ENCODE results near the gene ASZ1.

Gene ASZ1

DNA sequence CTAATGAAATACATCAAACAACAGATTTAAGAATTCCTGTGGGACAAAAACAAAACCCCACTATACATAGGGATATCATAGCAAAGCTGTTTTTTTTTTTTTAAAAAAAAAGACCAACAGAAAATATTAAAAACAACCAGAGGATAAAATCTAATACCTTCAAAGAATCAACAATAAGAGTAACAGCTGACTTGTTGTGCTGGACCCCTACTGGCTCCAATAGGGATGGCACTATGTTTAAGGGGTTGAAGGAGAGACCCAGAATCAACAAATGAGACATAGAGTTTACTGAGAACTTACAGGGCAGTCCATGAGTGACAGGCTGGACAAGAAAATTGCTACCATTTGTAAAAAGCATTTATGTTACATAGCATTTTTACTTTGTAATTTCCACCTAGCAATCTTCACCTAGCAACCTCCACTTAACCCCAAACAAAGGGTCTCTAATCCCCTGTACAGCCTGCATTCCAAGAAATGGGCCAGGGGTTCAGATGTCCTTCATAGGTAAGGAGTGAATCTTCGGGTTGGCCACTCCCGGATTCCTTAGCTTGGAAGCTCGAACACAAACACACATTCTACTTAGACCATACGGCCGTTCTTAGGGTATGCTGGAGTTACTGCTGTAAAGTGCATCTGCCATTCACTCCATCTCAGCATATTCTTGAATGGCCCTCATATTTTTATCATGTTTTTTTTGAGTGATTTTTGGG is 25.8 kb downstream of the ASZ1 start:
- DNase-seq: no peak

DNA sequence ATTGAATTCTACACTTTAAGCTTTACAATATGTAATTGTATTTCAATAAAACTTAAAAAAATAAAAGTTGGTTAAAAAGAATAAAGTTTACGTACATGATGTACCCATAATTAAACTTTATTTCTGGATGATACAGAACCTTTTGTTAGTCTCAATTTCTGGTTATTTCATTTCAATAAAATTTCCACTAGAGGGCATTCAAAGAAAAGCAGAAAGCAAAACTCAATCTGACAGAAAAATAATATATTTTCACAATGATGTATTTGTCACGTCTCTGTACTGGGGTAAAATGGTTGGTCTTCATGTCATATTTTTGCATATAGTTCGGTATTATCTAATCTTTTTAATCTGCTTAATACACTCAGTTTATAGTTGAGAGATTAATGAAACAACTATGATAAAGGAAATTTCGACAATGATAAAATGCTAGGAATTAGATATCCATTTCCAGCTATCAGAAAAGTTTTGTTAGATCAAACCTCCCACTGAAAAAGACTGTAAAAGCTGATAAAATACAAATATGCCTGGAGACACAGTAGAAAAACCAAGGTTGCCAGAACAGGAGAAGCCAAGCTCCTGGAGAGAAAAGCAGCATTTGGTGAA is 27.4 kb downstream of the ASZ1 start:
- DNase-seq: no peak

DNA sequence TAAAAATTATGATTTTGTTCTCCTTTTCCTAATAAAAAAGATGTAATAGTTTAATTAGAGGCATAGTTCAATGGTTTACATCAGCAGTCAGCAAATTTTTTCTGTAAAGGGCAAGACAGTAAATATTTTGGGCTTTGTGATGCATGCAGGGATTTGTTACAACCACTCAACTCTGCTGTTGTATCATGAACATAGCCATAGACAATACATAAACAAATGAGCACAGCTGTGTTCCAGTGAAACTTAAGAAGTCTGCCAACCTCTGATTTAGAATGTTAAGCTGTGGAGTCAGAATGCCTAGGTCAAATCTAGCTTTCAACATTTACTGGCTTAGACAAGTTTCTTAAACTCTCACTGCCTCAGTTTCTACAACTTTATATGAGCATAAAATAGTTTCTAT is 31.6 kb downstream of the ASZ1 start:
- DNase-seq: no peak

DNA sequence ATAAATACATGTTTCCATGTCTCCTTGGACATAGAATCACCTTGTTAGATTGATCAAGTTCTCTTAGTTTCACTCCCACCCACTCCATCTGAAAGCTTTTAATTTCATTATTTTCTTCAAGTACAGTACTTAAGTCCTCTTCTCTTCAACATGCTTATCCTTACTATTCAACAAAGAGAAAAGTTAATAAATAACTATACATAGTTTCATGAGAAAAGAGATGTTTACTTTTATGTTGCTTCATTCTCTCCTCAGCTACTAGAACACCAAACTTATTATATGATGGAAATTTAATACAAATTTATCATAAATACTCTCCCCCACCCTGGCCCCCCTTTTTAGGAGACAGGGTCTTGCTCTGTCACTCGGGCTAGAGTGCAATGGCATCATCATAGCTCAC is 33.5 kb downstream of the ASZ1 start:
- no peak for DNase-seq

DNA sequence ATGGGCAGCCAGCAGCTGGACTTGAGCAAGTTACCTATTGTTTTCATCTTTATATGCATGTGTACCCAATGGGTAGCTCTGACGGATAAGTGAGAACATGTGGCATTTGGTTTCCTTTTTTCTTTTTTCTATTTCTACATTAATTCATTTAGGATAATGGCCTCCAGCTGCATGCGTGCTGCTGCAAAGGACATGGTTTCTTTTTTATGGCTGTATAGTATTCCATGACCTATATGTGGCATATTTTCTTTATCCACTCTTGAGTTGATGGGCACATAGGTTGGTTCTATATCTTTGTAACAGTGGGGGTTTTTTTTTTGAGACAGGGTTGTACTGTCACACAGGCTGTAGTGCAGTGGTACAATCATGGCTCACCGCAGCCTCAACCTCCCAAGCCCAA is 37.4 kb downstream of the ASZ1 start:
- no peak for DNase-seq

DNA sequence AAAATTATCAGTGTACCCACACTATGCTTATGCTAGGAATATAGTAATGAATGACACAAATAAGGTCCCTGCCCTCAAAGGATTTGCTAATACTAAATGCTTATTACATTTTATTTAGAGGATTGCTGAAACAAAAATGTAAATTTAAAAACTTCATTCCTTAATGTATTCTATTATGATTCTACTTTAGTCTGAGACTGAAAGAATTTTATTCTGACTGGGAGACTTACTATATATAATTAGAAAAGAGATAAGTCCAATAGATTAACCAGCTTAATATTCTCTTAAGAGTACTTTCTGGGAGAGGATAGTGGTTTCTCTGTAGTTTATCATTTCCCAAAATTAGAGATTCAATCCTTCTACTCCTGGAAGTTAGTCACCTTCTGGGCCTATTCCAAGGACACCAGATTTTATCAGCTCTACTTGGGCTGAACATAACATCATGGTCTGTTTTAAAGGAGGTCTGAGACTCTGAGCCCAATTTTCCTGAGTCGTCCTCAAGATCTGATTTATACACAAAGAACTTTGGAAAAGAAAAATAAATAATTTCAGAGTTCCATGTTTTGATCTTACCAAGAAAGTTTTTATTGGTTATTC is 41.1 kb downstream of the ASZ1 start:
- DNase-seq: no peak

DNA sequence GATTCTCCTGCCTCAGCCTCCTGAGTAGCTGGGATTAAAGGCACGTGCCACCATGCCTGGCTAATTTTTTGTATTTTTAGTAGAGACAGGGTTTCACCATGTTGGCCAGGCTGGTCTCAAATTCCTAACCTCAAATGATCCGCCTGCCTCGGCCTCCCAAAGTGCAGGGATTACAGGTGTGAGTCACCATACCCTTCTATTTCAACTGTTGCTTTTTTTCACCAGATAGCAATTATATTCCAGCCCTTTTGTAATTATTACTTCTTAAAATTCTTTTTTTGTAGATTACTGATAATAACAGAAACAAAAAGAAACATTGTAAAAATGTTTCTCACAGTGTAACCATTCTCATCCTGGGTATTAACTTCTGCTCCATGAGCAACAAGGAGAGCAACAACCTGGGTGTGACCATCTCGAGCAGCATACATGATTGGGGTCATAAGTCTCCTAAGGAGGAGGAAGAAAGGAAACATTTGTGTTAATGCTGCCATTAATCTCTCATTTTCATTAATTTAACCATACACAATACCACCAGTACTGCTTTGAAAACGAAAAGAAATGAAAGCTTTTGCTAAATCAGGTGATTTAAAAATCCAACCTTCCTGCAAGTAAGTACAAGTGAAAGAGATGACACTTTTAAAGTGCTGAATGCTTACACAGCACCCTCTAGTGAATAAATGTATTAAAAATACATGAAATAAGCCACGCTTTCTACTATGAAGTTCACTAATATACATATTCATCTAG is 41.8 kb downstream of the ASZ1 start:
- no peak for DNase-seq

DNA sequence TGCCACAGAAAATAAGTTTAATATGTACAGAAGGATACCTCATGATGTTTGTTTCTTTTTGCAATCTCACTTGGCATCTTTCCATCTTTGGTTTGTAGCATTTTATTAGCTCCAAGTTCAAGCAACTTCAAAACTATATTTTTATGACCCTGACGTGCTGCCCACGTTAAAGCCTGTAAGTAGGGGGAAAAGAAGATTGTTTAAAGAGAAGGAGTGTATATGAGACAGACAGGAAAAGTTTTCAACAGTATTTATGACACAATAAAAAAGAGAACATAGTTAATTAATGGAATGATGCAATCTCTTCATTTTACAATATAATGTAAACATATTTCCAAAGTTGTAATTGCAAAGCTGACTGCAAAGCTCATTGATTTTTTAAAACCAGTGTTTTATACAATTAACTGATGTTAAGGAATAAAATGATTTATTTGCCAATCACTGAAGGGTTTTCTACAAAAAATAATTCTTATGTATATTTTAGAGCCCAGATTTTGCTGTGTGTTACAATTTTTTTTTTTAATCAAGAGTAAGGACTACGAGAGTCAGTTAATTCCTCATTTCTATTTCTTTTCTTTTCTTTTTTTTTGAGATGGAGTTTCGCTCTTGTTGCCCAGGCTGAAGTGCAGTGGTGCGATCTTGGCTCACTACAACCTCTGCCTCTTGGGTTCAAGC is 42.5 kb downstream of the ASZ1 start:
- no peak for DNase-seq

DNA sequence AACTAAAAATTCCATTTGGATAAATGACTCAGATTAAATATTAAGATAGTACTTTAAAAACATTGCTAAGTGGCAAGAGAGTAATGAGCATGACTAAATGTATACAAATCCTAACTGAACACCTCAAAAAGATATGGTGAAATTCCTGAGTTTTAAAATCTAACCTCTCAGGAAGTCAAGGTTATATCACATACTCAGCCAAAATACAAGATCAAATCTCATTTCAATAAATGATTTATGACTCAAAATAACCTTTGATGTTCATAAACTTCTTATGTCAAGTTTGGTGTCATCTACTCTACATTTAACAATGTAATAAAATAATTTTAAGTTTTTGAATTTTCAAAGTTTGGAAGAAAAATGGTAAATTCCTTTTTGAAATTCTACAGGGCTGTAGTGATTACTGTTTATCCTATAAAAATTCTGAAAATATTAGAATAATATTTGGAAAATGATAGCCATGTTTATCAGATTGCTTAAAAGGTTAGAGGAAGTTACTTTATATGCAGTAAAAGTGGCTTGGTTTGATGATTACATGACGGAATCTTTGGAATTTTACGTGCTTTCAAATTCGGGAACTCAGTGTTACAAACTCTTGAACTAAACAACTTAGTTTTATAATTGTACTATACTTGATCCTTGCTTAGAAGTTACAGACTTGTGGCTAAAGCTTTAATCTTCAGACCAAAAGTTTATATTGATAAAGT is 43.7 kb downstream of the ASZ1 start:
- DNase-seq: no peak

DNA sequence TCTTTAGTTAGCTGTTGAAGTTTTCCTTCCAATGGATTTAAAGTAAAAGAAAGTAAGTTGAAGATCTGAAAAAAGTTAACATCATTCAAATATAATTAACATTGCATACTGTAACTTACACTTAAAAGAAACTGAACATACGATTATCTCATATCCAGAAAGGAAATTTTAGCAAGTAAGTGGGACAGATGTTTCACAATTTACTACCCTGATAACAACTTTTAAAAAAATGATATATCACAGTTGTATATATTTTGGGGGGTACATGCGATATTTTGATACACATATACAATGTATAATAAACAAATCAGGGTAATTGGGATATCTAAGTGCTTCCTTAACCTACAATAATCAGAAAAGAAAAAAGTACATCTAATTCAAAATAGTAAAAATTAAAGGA is 44.2 kb downstream of the ASZ1 start:
- DNase-seq: no peak

DNA sequence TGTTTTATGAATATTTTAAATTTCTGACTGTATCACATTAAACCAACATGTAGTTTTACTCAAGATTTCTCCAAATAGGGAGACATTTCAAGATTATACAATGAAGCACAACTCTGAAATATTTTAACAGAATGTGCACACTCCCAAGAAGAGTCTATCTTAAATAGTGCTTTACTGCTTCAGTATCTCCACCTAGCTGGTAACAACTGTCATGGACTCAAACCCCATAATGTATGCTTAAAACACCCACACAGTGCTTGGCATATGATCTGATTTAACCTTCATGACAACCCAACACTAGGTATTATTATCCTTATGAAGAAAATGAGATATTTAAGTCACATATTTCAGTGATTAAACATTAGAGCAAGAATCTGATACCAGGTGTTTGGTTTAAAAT is 45.9 kb downstream of the ASZ1 start:
- no peak for DNase-seq

DNA sequence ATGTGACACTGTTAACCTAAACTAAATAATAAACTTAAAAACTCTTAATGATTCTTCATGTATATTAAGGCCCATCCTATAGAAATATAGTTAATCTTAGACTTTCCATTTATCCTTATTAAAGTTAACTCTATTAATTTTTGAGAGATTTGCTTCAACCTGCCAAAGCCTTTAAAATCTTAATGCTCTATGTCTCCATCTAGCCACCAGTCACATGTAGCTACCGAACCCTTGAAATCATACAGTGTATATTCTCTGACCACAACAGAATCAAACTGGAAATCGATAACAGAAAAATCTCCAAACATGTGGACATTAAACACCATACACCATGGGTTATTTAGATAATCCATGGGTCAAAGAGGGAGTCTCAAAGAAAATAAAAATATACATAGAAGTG is 51.9 kb downstream of the ASZ1 start:
- DNase-seq: no peak

DNA sequence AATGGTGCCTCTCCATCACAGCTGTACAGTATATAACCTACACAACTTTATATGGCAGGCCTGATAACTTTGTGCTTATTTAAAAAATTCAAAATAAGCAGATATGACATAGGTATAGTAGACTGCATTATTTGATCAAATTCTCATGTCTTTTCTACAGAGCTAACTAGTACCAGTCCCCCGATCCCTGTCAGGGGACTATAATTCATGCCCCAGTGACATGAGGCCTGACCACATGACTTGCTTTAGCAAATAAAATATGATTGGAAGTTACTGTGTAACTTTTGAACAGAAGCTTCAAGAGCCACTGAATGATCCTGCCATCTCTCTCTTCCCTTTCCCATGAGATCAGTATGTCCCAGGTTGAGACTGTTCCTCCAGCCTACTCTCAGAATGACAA is 55.2 kb downstream of the ASZ1 start:
- DNase-seq: no peak

DNA sequence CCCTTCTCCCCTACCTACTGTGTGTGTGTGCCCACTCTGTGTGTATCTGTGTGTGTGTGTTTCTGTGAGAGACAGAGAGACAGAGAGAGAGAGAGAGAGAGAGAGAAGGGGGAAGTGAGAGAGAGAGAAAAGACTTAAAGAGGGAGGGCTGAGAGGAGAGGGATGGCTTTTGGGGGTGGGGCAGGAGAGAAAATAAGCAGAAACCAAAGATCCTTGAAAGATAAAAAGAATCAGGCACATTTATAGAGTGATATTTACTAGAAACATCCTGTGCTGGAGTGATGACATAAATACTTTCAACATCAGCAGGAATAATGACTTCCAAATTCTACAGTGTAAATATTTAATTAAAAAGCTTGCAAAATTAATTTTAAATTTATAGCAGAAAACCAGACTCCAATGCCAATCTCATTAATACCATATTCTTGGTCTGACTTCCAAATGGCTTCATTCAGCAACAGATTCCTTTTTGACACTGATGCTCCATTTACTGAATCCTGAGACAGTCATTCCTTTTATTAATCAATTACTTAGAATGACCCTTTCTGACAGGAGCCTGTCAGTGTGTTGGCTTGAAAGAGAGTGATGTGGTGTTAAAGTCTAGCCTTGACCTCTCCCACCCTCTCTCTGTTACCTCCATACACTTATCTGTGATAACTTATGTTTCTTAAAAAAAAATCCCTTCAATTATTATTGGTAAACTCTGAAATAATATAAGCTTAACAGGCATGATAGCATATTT is 62.8 kb downstream of the ASZ1 start:
- no peak for DNase-seq

DNA sequence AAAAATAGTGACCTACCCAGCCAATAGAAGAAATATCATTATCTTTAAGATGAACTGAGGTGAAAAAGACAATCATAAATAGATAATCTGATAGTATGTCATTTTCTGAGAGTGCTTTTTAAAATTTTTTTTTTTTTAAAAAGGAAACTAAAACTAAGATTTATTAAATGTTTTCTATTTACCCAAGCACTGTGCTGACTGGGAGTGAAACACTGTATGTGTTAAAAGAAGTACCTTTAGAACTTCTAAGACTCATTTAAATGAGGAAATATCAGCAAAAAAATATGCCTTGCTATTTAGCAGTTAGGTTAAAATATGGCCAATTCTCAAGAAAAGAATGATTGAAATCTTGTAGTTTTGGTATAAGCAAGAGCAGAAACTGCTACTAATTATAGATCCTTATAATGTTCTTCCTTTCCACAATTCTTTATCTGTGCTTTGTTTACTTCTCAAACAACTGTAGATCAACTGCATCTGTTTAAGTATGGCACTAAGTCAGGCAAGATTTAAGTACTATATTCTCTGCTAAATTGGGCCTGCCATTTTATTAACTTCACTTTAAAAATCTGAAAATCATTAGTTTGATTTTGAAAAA is 64.9 kb downstream of the ASZ1 start:
- DNase-seq: no peak

DNA sequence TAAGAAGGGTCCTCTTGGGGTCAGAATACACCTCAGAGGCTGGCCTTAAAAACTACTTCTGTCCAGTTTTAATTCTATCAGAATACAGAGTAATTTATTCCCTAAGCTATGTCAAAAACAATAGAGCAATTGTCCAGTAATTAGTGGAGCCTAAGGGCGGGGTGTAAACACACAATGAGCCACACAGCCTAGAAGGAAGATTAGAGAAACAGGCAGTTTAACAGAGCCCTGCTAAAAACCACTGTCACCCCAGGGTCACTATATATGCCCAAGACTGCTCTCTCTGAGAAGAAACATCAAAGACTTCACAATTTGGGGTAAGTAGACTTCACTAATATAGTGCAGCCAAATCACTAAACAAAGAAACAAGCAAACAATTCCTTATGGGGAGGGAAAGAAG is 77.3 kb downstream of the ASZ1 start:
- DNase-seq: no peak

DNA sequence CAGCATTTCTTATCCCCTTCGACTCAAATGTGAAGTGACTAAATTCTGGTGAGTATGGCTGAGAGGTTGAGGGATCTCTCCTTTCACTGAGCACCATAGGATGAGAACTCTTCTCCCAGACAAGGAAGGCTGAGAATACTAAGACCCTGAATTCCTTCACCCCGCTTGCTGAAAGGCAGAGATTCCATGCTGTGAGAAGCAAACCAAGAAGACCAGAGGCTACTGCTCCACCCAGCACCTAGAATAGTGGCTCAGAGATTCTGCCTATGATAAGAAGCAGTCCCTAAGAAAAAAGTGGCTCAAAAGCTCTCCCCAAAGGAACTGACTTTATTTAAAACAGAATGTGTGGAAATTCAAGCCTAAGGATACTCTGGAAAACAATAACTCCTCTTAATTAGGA is 77.7 kb downstream of the ASZ1 start:
- no peak for DNase-seq

DNA sequence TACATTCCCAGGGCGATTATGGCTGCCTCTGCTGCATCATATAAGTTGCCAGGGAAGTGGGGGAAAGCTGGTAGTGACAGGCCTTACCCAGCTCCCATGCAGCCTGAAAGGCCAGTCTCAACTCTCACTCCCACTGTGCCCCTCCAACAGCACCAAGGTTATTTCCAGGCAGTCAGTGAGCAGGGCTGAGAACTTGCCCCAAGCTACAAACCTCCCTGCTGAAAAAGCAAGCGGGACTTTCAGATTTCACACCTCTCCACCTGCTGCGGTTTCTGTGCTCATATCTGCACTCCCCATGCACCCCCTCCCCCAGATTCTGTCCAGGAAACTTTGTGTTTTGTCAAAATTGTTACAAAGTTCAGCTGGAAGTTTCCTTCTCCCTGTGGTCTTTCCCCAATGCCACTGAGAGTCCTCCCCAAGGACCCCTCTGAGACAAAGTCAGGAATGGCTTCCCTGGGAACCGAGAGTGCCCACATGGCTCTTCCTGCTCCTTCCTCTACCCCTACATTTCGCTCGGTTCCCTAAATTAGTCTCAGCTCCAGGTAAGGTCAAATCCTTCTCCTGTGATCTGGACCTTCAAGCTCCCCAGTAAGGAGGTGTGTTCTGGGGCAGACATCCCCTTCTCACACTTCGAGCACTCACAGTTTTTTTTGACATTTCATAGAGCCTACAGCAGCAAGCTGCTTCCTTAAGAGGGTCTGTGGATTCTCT is 79.2 kb downstream of the ASZ1 start:
- DNase-seq: no peak

DNA sequence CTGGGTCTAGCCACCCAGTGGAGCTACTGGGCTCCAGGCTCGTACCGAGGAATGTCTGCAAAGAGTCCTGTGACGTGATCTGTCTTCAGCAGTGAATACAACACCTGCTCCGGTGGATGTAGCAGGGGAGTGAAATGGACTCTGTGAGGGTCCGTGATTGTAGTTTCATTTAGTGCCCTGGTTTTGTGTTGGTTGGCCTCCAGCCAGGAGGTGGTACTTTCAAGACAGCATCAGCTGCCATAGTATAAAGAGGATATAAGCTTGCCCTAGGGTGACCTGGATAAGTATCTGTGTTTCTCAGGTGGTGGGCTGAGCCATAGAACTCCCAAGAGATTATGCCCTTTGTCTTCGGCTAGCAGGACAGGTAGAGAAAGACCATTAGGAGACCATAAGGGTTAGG is 79.8 kb downstream of the ASZ1 start:
- DNase-seq: no peak

DNA sequence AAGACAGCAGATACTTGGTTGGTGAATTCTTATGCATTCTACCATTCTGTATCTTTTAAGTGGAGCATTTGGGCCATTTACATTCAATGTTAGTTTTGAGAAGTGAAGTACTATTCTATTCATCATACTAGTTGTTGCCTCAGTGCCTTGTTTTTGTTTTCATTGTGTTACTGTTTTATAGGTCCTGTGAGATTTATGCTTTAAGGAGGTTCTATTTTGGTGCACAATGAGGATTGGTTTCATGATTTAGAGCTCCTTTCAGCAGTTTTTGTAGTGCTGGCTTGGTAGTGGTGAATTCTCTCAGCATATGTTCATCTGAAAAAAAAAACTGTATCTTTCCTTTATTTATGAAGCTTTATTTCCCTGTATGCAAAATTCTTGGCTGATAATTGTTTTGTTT is 81.1 kb downstream of the ASZ1 start:
- no peak for DNase-seq

DNA sequence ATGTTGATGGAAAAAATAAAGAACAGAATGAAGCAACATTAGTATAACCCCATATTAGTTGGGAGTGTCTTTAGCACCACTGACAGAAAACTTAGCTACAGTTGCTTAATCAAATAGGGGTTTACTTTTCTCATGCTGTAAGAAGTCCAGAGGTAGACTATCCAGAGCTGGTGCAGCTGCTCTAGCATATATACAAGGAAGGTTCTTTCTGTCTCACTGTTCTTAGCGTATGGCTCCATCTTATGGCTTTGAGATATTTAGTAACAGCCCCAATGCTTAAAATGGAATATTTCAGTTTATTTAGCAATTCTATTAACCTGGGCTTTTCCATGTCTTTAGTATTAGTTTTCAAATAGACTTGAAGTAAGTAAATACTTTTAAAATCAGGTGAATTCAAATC is 89.3 kb downstream of the ASZ1 start:
- no peak for DNase-seq

All from CD4-positive, alpha-beta T cell treated with Interleukin-4 for 4 hours (primary cell).